Neural progenitor cell (in vitro differentiated cells): ENCODE results near the gene DDOST.

Experiments
- CTCF ChIP-seq: fragments of 200-600 bp; sonication (generic); IDR thresholded peaks from 2 replicates; pipeline ENCODE4 v1.5.1; 2017; ENCODE audit warnings: antibody characterized with exemption, mild to moderate bottlenecking
- EZH2phosphoT487 ChIP-seq: fragments of 200-600 bp; sonication (generic); IDR thresholded peaks from 2 replicates; pipeline ENCODE4 v1.6.1; 2017; ENCODE audit warnings: antibody characterized with exemption

- TF ChIP-seq CTCF (no peak), EZH2phosphoT487 (no peak)
Measured at GRCh38 chr1:20648946-20649345, 12.2 kb downstream of the DDOST start.
